ENCODE data around the gene ANKUB1.

DNA sequence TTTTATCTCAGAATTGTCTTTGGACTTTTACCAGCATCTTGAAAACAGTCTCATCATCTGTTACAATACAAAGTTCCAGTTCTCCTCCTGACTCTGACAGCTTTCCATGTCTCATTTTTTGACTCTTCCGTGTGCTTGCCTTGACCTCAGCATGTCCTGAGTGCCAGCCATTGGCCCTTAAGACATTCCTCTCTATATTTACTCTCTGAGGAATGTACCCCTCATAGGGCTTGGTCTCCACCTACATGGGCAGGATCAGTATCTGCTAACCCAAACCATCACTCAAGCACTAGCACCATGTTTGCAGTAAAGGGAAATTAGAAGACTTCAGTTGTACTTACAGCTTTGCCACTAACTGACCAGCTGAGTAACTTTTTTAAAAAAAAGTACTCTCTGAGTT, 16.2 kb downstream of the ANKUB1 start:
- TF ChIP-seq SIN3A (IDR thresholded peaks at IDR 0.05; ENCODE audit: borderline replicate concordance in 2 of 2, control insufficient read depth in 1 of 2, low read depth in 2 of 2, low read length in 2 of 2) (no peak), MXI1 (IDR thresholded peaks at IDR 0.05; ENCODE audit: low read depth, low read length) (no peak), ZNF24 (IDR thresholded peaks at IDR 0.05) (no peak), NCOR1 (IDR thresholded peaks at IDR 0.05) (no peak), MEIS2 (IDR thresholded peaks at IDR 0.05; ENCODE audit: partially characterized antibody) (no peak), HNRNPUL1 (IDR thresholded peaks at IDR 0.05; ENCODE audit: low read length) (no peak), ZNF431 (CRISPR knock-in tag; IDR thresholded peaks at IDR 0.05) (no peak), ELF1 (tag; IDR thresholded peaks at IDR 0.05) (no peak), RAD51 (IDR thresholded peaks at IDR 0.05; ENCODE audit: borderline replicate concordance, low read depth) (no peak), CREM (IDR thresholded peaks at IDR 0.05; ENCODE audit: low read depth) (no peak), ZSCAN29 (IDR thresholded peaks at IDR 0.05) (no peak)
- TF ChIP-seq, protein P1, sequence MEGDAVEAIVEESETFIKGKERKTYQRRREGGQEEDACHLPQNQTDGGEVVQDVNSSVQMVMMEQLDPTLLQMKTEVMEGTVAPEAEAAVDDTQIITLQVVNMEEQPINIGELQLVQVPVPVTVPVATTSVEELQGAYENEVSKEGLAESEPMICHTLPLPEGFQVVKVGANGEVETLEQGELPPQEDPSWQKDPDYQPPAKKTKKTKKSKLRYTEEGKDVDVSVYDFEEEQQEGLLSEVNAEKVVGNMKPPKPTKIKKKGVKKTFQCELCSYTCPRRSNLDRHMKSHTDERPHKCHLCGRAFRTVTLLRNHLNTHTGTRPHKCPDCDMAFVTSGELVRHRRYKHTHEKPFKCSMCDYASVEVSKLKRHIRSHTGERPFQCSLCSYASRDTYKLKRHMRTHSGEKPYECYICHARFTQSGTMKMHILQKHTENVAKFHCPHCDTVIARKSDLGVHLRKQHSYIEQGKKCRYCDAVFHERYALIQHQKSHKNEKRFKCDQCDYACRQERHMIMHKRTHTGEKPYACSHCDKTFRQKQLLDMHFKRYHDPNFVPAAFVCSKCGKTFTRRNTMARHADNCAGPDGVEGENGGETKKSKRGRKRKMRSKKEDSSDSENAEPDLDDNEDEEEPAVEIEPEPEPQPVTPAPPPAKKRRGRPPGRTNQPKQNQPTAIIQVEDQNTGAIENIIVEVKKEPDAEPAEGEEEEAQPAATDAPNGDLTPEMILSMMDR (IDR thresholded peaks at IDR 0.05 in 2 of 3, conservative IDR thresholded peaks at IDR 0.05 in 1 of 3; ENCODE audit: insufficient read depth in 2 of 3, low read depth in 1 of 3, low read length in 3 of 3), result no peak
- TF ChIP-seq, protein P2, sequence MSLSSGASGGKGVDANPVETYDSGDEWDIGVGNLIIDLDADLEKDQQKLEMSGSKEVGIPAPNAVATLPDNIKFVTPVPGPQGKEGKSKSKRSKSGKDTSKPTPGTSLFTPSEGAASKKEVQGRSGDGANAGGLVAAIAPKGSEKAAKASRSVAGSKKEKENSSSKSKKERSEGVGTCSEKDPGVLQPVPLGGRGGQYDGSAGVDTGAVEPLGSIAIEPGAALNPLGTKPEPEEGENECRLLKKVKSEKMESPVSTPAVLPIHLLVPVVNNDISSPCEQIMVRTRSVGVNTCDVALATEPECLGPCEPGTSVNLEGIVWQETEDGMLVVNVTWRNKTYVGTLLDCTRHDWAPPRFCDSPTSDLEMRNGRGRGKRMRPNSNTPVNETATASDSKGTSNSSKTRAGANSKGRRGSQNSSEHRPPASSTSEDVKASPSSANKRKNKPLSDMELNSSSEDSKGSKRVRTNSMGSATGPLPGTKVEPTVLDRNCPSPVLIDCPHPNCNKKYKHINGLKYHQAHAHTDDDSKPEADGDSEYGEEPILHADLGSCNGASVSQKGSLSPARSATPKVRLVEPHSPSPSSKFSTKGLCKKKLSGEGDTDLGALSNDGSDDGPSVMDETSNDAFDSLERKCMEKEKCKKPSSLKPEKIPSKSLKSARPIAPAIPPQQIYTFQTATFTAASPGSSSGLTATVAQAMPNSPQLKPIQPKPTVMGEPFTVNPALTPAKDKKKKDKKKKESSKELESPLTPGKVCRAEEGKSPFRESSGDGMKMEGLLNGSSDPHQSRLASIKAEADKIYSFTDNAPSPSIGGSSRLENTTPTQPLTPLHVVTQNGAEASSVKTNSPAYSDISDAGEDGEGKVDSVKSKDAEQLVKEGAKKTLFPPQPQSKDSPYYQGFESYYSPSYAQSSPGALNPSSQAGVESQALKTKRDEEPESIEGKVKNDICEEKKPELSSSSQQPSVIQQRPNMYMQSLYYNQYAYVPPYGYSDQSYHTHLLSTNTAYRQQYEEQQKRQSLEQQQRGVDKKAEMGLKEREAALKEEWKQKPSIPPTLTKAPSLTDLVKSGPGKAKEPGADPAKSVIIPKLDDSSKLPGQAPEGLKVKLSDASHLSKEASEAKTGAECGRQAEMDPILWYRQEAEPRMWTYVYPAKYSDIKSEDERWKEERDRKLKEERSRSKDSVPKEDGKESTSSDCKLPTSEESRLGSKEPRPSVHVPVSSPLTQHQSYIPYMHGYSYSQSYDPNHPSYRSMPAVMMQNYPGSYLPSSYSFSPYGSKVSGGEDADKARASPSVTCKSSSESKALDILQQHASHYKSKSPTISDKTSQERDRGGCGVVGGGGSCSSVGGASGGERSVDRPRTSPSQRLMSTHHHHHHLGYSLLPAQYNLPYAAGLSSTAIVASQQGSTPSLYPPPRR (CRISPR knock-in tag; IDR thresholded peaks at IDR 0.05; ENCODE audit: borderline replicate concordance), result no peak
- TF ChIP-seq, protein P3, sequence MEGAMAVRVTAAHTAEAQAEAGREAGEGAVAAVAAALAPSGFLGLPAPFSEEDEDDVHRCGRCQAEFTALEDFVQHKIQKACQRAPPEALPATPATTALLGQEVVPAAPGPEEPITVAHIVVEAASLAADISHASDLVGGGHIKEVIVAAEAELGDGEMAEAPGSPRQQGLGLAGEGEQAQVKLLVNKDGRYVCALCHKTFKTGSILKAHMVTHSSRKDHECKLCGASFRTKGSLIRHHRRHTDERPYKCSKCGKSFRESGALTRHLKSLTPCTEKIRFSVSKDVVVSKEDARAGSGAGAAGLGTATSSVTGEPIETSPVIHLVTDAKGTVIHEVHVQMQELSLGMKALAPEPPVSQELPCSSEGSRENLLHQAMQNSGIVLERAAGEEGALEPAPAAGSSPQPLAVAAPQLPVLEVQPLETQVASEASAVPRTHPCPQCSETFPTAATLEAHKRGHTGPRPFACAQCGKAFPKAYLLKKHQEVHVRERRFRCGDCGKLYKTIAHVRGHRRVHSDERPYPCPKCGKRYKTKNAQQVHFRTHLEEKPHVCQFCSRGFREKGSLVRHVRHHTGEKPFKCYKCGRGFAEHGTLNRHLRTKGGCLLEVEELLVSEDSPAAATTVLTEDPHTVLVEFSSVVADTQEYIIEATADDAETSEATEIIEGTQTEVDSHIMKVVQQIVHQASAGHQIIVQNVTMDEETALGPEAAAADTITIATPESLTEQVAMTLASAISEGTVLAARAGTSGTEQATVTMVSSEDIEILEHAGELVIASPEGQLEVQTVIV (CRISPR knock-in tag; IDR thresholded peaks at IDR 0.05; ENCODE audit: borderline replicate concordance), result no peak
